Right lobe of liver (tissue), 4 donors: ENCODE measurements around the gene RBM39.

Experiments
- CTCF ChIP-seq, 4 donors: fragments of 200-600 bp in 3 of 4; fragments of 450-650 bp in 1 of 4; IDR thresholded peaks; one replicate each; pipeline versions ENCODE4 v1.5.1 to v1.8.0; 2016 to 2022; ENCODE audit warnings: antibody characterized with exemption in 4 of 4, mild to moderate bottlenecking in 2 of 4
- POLR2A ChIP-seq: fragments of 450-650 bp; IDR thresholded peaks from one replicate; pipeline ENCODE4 v1.6.1; 2017; ENCODE audit warnings: antibody characterized with exemption, mild to moderate bottlenecking
- donor health status: DM: no; HTN: no; CAD: no.
- donor health status: DM: no; HTN: no; CAD: no.
- donor health status: DM: no; HTN: yes; CAD: no.

- TF ChIP-seq CTCF (IDR thresholded peaks at IDR 0.05) (no peak), POLR2A (no peak)
Observed at GRCh38 chr20:35702824-35703695, 39.0 kb downstream of the RBM39 start.
